Pancreas (tissue), 10 donors: ENCODE measurements around the gene HCFC1R1. TPM values are rescaled to one million over a fixed set of nuclear protein-coding genes. Genes with fewer than 3 reads are reported as not detected.

Experiments
- ATAC-seq, 4 donors: fragments of 200-7000 bp; cut with Tn5 transposase; one replicate each; pipeline versions ENCODE4 v1.8.0 to v1.9.1; 2020; ENCODE audit warnings: mild to moderate bottlenecking in 4 of 4, moderate library complexity in 4 of 4
- DNase-seq, 6 donors: peaks; one replicate each; pipeline ENCODE4 v3.0.0-alpha.2; 2020
- FAIRE-seq: peaks from 2 replicates; lab custom pipeline; 2012; peaks lifted over from hg19 to GRCh38; lab: Jason Lieb, UNC
- H3K27ac ChIP-seq, 4 donors: fragments of 200-600 bp; sonication (generic); 1 replicate in 3 of 4; 2 replicates in 1 of 4; pipeline versions ENCODE4 v1.5.0 to v1.8.0; 2020
- H3K27me3 ChIP-seq, 4 donors: fragments of 200-600 bp; one replicate each; pipeline ENCODE4 v1.8.0; 2021
- H3K36me3 ChIP-seq, 3 donors: fragments of 200-600 bp; sonication (generic) in 1 of 3; one replicate each; pipeline versions ENCODE4 v1.5.0 to v1.8.0; 2020 to 2021
- H3K4me1 ChIP-seq, 3 donors: fragments of 200-600 bp; one replicate each; pipeline ENCODE4 v1.8.0; 2021
- H3K4me3 ChIP-seq, 4 donors: fragments of 200-600 bp; sonication (generic) in 2 of 4; one replicate each; pipeline versions ENCODE4 v1.5.0 to v1.8.0; 2020 to 2021
- H3K9me3 ChIP-seq, 4 donors: fragments of 200-600 bp; one replicate each; pipeline ENCODE4 v1.8.0; 2021
- WGBS, 2 donors: extraction: QIAGEN DNeasy Blood & Tissue Kit; methylation state at CpG; one replicate each; pipeline ENCODE4 v1.1.7; 2013; 5-methylcytosine and 5-hydroxymethylcytosine counted together
- intact Hi-C, 3 donors: fragments of 100-400 bp; cut with DNase I; formaldehyde crosslinking; loops; one replicate each; pipeline versions ENCODE4 v1.11.1 to v1.14.2; 2022
- polyA plus RNA-seq, 2 donors: library from polyadenylated mRNA; stranded (reverse); fragments of 200-250 nt; gene quantifications; one replicate each; pipeline ENCODE4 v1.2.3, GENCODE V29; 2013
- total RNA-seq, 6 donors: library from RNA; stranded (reverse); fragmentation: NEBNext Ultra II Directional in 4 of 6; extraction: Animal tissue kit (Norgen Biotek cat#: 25700) in 4 of 6; gene quantifications; one replicate each; pipeline versions ENCODE4 v1.2.1 to v1.2.4, GENCODE V29; 2021 to 2023
- TF ChIP-seq, protein P1 (sequence below), 4 donors: fragments of 200-600 bp; sonication (generic) in 3 of 4; IDR thresholded peaks; one replicate each; pipeline versions ENCODE4 v1.5.0 to v1.8.0; 2021; ENCODE audit warnings: antibody characterized with exemption in 4 of 4
- donor health status: healthy with polysubstance abuse.
- donor health status: DM: no; HTN: no; CAD: no; lungs with moderate emphysema.
- donor health status: DM: no; HTN: no; CAD: no.
- donor health status: control.
- donor health status: control.
- donor health status: Bipolar disorder and iron deficiency.
- donor health status: DM: yes; HTN: yes; CAD: no.
- donor health status: DM: no; HTN: no; CAD: no.
- donor health status: DM: no; HTN: no; CAD: no.
- donor health status: DM: yes; HTN: yes; CAD: no.

The HCFC1R1 gene
- total and polyA plus RNA-seq, 8 donors, result 10.5 to 119 (median 14.4) TPM

GRCh38 chr16:2996298-2996697 is 27.4 kb downstream of the HCFC1R1 start:
- ATAC-seq, result no peak
- 86 to 87% methylated on average over 12 to 13 of the region's 13 CpGs for WGBS, 2 donors
- Histone ChIP-seq H3K27ac (no peak overlapping the region), H3K27me3 (no peaks in the 10 kb centered on the region), H3K4me1 (no peaks in the 10 kb centered on the region), H3K4me3 (no peak overlapping the region), H3K9me3 (no peaks in the 10 kb centered on the region), H3K36me3 (no peaks in the 10 kb centered on the region)
- DNase-seq, result peak in 1 of 6 donors; percentile 60
- TF ChIP-seq, protein P1, sequence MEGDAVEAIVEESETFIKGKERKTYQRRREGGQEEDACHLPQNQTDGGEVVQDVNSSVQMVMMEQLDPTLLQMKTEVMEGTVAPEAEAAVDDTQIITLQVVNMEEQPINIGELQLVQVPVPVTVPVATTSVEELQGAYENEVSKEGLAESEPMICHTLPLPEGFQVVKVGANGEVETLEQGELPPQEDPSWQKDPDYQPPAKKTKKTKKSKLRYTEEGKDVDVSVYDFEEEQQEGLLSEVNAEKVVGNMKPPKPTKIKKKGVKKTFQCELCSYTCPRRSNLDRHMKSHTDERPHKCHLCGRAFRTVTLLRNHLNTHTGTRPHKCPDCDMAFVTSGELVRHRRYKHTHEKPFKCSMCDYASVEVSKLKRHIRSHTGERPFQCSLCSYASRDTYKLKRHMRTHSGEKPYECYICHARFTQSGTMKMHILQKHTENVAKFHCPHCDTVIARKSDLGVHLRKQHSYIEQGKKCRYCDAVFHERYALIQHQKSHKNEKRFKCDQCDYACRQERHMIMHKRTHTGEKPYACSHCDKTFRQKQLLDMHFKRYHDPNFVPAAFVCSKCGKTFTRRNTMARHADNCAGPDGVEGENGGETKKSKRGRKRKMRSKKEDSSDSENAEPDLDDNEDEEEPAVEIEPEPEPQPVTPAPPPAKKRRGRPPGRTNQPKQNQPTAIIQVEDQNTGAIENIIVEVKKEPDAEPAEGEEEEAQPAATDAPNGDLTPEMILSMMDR (IDR thresholded peaks at IDR 0.05), result no peak
- FAIRE-seq, result no peak
- intact Hi-C loops, result no loop called here

GRCh38 chr16:2992383-2993081 is 31.2 kb downstream of the HCFC1R1 start:
- no peaks in the 10 kb centered on the region for H3K36me3 ChIP-seq
- no peak overlapping the region for H3K27ac ChIP-seq
- H3K4me1 ChIP-seq, result no peaks in the 10 kb centered on the region
- no peak overlapping the region for H3K4me3 ChIP-seq
- intact Hi-C loops, result no loop called here
- WGBS, 2 donors, result 86 to 87% methylated on average over 14 of the region's 14 CpGs
- no peaks in the 10 kb centered on the region for H3K9me3 ChIP-seq
- FAIRE-seq (no peak), ATAC-seq (no peak), DNase-seq (peak in 2 of 6 donors; percentile 35 to 55)
- no peaks in the 10 kb centered on the region for H3K27me3 ChIP-seq
- TF ChIP-seq, protein P1 (IDR thresholded peaks at IDR 0.05), result no peak

GRCh38 chr16:2991566-2992261 is 32.0 kb downstream of the HCFC1R1 start:
- Histone ChIP-seq H3K27me3 (no peaks in the 10 kb centered on the region), H3K36me3 (no peaks in the 10 kb centered on the region), H3K4me1 (no peaks in the 10 kb centered on the region), H3K27ac (no peak overlapping the region), H3K9me3 (no peaks in the 10 kb centered on the region), H3K4me3 (no peak overlapping the region)
- ATAC-seq (no peak), FAIRE-seq (no peak), DNase-seq (peak in 1 of 6 donors; percentile 69)
- WGBS, 2 donors, result 88% methylated on average over 11 to 12 of the region's 12 CpGs
- intact Hi-C loops, result no loop called here
- TF ChIP-seq, protein P1 (IDR thresholded peaks at IDR 0.05), result no peak

DNA sequence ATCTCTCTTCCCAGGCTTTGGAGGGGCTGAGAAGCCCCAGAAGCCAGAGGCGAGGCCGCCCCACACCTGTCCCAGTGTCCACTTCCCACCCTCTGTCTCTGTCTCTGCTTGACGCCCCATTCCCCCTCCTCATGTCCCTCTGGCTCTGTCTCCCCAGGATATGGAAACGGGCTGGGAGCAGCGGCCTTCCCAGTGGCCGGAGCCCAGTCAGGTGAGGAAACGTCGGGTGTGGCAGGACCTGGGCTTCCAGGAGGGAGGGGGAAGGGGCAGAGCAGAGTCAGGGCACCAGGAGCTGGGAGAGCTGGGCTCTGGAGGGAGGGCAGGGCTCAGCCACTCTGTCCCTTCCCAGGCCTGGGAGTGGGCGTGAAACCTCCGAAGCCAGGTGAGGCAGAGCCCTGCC is 32.9 kb downstream of the HCFC1R1 start:
- Histone ChIP-seq H3K4me3 (no peak overlapping the region), H3K27me3 (no peaks in the 10 kb centered on the region), H3K9me3 (no peaks in the 10 kb centered on the region), H3K27ac (no peak overlapping the region), H3K4me1 (peaks cover 0 to 6% (median 6%) of the 10 kb centered on the region in 3 donors), H3K36me3 (no peaks in the 10 kb centered on the region)
- intact Hi-C loops, result no loop called here
- no peak for DNase-seq
- FAIRE-seq, result no peak
- WGBS, 2 donors, result 66 to 68% methylated on average over 8 to 10 of the region's 10 CpGs
- ATAC-seq, result no peak
- TF ChIP-seq, protein P1 (IDR thresholded peaks at IDR 0.05), result no peak
